WTC11 (cell line): ENCODE results near the gene RHOA. TPM values are rescaled to one million over a fixed set of nuclear protein-coding genes. Genes with fewer than 3 reads are reported as not detected.
A peak's percentile ranks its signal among the peaks of the same experiment; 100 is the strongest.

Experiments used
- ARID4B ChIP-seq: sonication (generic); formaldehyde crosslinking; IDR thresholded peaks from 2 replicates; pipeline ENCODE4 v1.8.0; 2023; ENCODE audit warnings: missing genetic modification reagents, mild to moderate bottlenecking, borderline replicate concordance
- ATF3 ChIP-seq: sonication (generic); formaldehyde crosslinking; conservative IDR thresholded peaks from 2 replicates; pipeline ENCODE4 v1.8.1; 2022; ENCODE audit warnings: mild to moderate bottlenecking, missing genetic modification reagents
- CBFB ChIP-seq: sonication (generic); formaldehyde crosslinking; IDR thresholded peaks from 2 replicates; pipeline ENCODE4 v1.8.1; 2022; ENCODE audit warnings: mild to moderate bottlenecking, low read depth, missing genetic modification reagents
- CREB1 ChIP-seq: sonication (generic); formaldehyde crosslinking; IDR thresholded peaks from 2 replicates; pipeline ENCODE4 v1.8.0; 2023; ENCODE audit warnings: mild to moderate bottlenecking, missing genetic modification reagents
- E2F1 ChIP-seq: sonication (generic); formaldehyde crosslinking; IDR thresholded peaks from 2 replicates; pipeline ENCODE4 v1.8.0; 2022; ENCODE audit warnings: mild to moderate bottlenecking, missing genetic modification reagents
- EMX1 ChIP-seq: fragments of 250-450 bp; sonication (Bioruptor Pico); IDR thresholded peaks from 2 replicates; pipeline ENCODE4 v1.8.0; 2021; ENCODE audit warnings: mild to moderate bottlenecking
- FOXJ3 ChIP-seq: sonication (generic); formaldehyde crosslinking; IDR thresholded peaks from 2 replicates; pipeline ENCODE4 v1.9.0; 2021; ENCODE audit warnings: missing genetic modification reagents, mild to moderate bottlenecking, borderline replicate concordance
- GRHL2 ChIP-seq: fragments of 250-450 bp; sonication (Bioruptor Pico); IDR thresholded peaks from 2 replicates; pipeline ENCODE4 v1.8.0; 2022; ENCODE audit warnings: mild to moderate bottlenecking, moderate library complexity; ENCODE audit not compliant: insufficient replicate concordance, severe bottlenecking
- GTF2I ChIP-seq: fragments of 250-450 bp; sonication (Bioruptor Pico); conservative IDR thresholded peaks from 2 replicates; pipeline ENCODE4 v1.4.0; 2021; ENCODE audit warnings: mild to moderate bottlenecking
- JUN ChIP-seq: sonication (generic); formaldehyde crosslinking; IDR thresholded peaks from 2 replicates; pipeline ENCODE4 v1.8.0; 2023; ENCODE audit warnings: mild to moderate bottlenecking, missing genetic modification reagents
- SMAD3 ChIP-seq: sonication (generic); formaldehyde crosslinking; IDR thresholded peaks from 2 replicates; pipeline ENCODE4 v1.8.0; 2022; ENCODE audit warnings: missing genetic modification reagents, mild to moderate bottlenecking, borderline replicate concordance
- SP1 ChIP-seq: sonication (generic); formaldehyde crosslinking; conservative IDR thresholded peaks from 2 replicates; pipeline ENCODE4 v1.8.1; 2022; ENCODE audit warnings: missing genetic modification reagents
- TCF7 ChIP-seq: sonication (generic); formaldehyde crosslinking; IDR thresholded peaks from 2 replicates; pipeline ENCODE4 v1.8.0; 2022; ENCODE audit warnings: mild to moderate bottlenecking, low read depth, missing genetic modification reagents, moderate library complexity
- ZBTB21 ChIP-seq: sonication (generic); formaldehyde crosslinking; IDR thresholded peaks from 2 replicates; pipeline ENCODE4 v1.8.1; 2023; ENCODE audit warnings: mild to moderate bottlenecking, missing genetic modification reagents, borderline replicate concordance
- ZMAT4 ChIP-seq: fragments of 250-450 bp; sonication (Bioruptor Pico); IDR thresholded peaks from 2 replicates; pipeline ENCODE4 v1.9.0; 2021; ENCODE audit warnings: mild to moderate bottlenecking
- ZNF219 ChIP-seq: sonication (generic); formaldehyde crosslinking; IDR thresholded peaks from 2 replicates; pipeline ENCODE4 v1.8.0; 2023; ENCODE audit warnings: missing genetic modification reagents, mild to moderate bottlenecking, borderline replicate concordance
- ZNF281 ChIP-seq: sonication (generic); formaldehyde crosslinking; IDR thresholded peaks from 2 replicates; pipeline ENCODE4 v1.8.0; 2023; ENCODE audit warnings: mild to moderate bottlenecking, missing genetic modification reagents
- ZNF317 ChIP-seq: sonication (generic); formaldehyde crosslinking; IDR thresholded peaks from 2 replicates; pipeline ENCODE4 v1.8.1; 2023; ENCODE audit warnings: low read depth, mild to moderate bottlenecking, moderate library complexity, missing genetic modification reagents, borderline replicate concordance
- ZNF423 ChIP-seq: fragments of 250-450 bp; sonication (Bioruptor Pico); IDR thresholded peaks from 2 replicates; pipeline ENCODE4 v2.1.2; 2022; ENCODE audit warnings: mild to moderate bottlenecking, moderate library complexity
- ZNF512 ChIP-seq: sonication (generic); formaldehyde crosslinking; IDR thresholded peaks from 2 replicates; pipeline ENCODE4 v1.8.1; 2022; ENCODE audit warnings: missing genetic modification reagents, borderline replicate concordance
- ZNF532 ChIP-seq: fragments of 250-450 bp; sonication (Bioruptor Pico); IDR thresholded peaks from 2 replicates; pipeline ENCODE4 v1.9.0; 2021; ENCODE audit warnings: mild to moderate bottlenecking, borderline replicate concordance
- ZSCAN18 ChIP-seq: fragments of 250-450 bp; sonication (Bioruptor Pico); IDR thresholded peaks from 2 replicates; pipeline ENCODE4 v2.1.2; 2022; ENCODE audit warnings: mild to moderate bottlenecking, moderate library complexity
- total RNA-seq: library from RNA; stranded (reverse); gene quantifications from 3 replicates; pipeline ENCODE4 v1.2.3, GENCODE V29; 2021

RHOA gene
- total RNA-seq, 1 experiment from 2014 or later: 367 TPM

- TF ChIP-seq SP1 (CRISPR knock-in tag) (peak; percentile 75), GTF2I (no peak), ZNF512 (no peak), SMAD3 (CRISPR knock-in tag) (no peak), GRHL2 (no peak), ARID4B (peak; percentile 72), ZNF219 (no peak), ZNF423 (CRISPR knock-in tag) (no peak), CREB1 (CRISPR knock-in tag) (no peak), E2F1 (CRISPR knock-in tag) (no peak), ZBTB21 (CRISPR knock-in tag) (no peak), JUN (CRISPR knock-in tag) (no peak), ATF3 (CRISPR knock-in tag) (no peak), FOXJ3 (CRISPR knock-in tag) (no peak), ZSCAN18 (no peak), ZMAT4 (CRISPR knock-in tag) (no peak), CBFB (CRISPR knock-in tag) (no peak), TCF7 (CRISPR knock-in tag) (0 out of 2 replicates have a peak, but pooled peaks have one; percentile 77), ZNF532 (no peak), ZNF281 (no peak; the same call in 1 of the 2 replicates), EMX1 (CRISPR knock-in tag) (no peak), ZNF317 (CRISPR knock-in tag) (no peak)
These were observed at the start of gene RHOA, which contains the start of gene TCTA (continued) for GRCh38 chr3:49411968-49412631.
